Cardiac ventricle fibroblast (primary cell): ENCODE data around the gene LY86. TPM values are rescaled to one million over a fixed set of nuclear protein-coding genes. Genes with fewer than 3 reads are reported as not detected.

Experiments used
- total RNA-seq: library from RNA; depleted of rRNA; stranded (reverse); fragments of >200 nt; gene quantifications from 2 replicates; pipeline ENCODE4 v1.2.3, GENCODE V29; 2015

Gene LY86
- not detected in 2 replicates for total RNA-seq

GRCh38 chr6:6588064-6588923 is at the start of gene LY86:
Gene LY86, plus strand, starts transcription at chr6:6588720. Its CDS starts 15 bp downstream, at chr6:6588735.

